Measurements from ENCODE around the gene IL4.

- TF ChIP-seq CTCF (conservative IDR thresholded peaks at IDR 0.05) = no peak
- no peak for TF ChIP-seq EZH2 (IDR thresholded peaks at IDR 0.05; ENCODE audit: low read depth)
These were observed 16.0 kb upstream of the IL4 start, which contains the start of gene IL13 for GRCh38 chr5:132657676-132658380.

Data from PC-9 (cell line).